GM13977 (cell line): Measurements from ENCODE around the gene TMCO4.

ENCODE experiments used
- DNase-seq: peaks from one replicate; pipeline ENCODE4 v3.0.0; 2012; ENCODE audit warnings: low spot score
- in situ Hi-C: fragments of 300-500 bp; cut with MboI; formaldehyde crosslinking; loops from one replicate; pipeline ENCODE4 v1.12.0; 2022; ENCODE audit warnings: low sequenced_read_pairs, low pct_unique_long_range_greater_than_20kb, mixed read lengths, inconsistent platforms; ENCODE audit not compliant: unreplicated experiment
- TF ChIP-seq, protein P1 (sequence below): IDR thresholded peaks from 2 replicates; pipeline ENCODE4 v1.5.1; 2012; ENCODE audit warnings: mild to moderate bottlenecking, control low read depth; ENCODE audit not compliant: insufficient read depth; ENCODE audit errors: extremely low read depth, missing control alignments

Gene TMCO4

DNA sequence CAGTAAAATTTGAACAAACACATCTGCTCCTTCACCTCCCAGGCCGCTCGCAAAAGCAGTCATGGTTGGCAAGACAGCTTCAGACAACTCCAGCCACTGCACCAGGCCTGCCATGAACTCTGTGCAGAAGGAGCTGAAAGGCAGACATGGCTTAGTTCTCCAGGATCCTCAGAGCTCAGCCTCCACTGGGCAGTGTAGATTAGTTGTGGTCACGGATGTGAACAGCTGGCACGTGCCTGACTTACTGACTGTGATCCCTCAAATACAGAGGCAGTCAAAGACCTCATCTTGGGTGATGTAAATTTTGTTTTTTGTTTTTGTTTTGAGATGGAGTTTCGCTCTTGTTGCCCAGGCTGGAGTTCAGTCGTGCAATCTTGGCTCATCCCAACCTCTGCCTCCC is 28.4 kb downstream of the TMCO4 start:
- in situ Hi-C loops, result no loop called here
- TF ChIP-seq, protein P1, sequence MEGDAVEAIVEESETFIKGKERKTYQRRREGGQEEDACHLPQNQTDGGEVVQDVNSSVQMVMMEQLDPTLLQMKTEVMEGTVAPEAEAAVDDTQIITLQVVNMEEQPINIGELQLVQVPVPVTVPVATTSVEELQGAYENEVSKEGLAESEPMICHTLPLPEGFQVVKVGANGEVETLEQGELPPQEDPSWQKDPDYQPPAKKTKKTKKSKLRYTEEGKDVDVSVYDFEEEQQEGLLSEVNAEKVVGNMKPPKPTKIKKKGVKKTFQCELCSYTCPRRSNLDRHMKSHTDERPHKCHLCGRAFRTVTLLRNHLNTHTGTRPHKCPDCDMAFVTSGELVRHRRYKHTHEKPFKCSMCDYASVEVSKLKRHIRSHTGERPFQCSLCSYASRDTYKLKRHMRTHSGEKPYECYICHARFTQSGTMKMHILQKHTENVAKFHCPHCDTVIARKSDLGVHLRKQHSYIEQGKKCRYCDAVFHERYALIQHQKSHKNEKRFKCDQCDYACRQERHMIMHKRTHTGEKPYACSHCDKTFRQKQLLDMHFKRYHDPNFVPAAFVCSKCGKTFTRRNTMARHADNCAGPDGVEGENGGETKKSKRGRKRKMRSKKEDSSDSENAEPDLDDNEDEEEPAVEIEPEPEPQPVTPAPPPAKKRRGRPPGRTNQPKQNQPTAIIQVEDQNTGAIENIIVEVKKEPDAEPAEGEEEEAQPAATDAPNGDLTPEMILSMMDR, result no peak
- no peak for DNase-seq

GRCh38 chr1:19770436-19771190 is 29.1 kb downstream of the TMCO4 start:
- no peak for DNase-seq
- in situ Hi-C loops, result no loop called here
- TF ChIP-seq, protein P1, result no peak

DNA sequence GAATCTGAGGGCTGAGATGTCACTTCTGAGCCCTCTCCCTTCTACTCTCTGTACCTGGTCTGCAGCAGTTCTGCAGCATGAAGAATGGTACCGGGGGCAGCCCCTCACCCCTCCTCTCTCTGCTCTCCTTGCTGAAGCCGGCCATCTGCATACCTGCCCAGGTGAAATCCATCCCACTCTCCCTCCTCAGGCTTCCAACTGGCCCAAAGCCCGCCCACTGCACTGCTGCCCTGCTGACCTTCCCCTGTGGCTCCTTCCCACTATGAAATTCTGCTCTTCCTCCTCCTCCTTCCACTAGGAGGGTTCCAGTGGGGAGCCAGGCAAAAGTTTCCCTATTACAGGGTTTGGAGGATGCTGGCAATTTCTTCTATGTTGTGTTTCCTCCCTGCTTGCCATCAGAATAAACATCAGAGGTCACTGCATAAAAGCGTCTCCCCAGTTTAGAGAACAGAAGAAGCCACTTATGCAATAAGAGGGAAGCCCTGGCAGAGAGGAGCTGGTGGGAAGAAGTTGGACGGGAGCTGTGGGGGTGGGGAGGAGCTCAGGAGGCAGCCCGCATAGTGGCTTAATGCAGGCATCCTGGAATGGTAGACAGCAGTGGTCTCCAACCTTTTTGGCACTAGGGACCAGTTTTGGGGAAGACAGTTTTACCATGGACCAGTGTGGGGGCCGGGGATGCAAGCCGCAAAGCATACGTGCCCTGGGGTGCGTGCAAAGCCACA is 30.3 kb downstream of the TMCO4 start:
- DNase-seq, result no peak
- in situ Hi-C loops, result no loop called here
- TF ChIP-seq, protein P1, result no peak

GRCh38 chr1:19768353-19769210 is 31.1 kb downstream of the TMCO4 start:
- TF ChIP-seq, protein P1, result no peak

GRCh38 chr1:19765623-19766022 is 34.1 kb downstream of the TMCO4 start:
- no peak for DNase-seq
- in situ Hi-C loops, result no loop called here
- TF ChIP-seq, protein P1, result no peak

More at GRCh38 chr1:19768353-19769210, 31.1 kb downstream of the TMCO4 start:
- in situ Hi-C loops, result no loop called here
- no peak for DNase-seq

DNA sequence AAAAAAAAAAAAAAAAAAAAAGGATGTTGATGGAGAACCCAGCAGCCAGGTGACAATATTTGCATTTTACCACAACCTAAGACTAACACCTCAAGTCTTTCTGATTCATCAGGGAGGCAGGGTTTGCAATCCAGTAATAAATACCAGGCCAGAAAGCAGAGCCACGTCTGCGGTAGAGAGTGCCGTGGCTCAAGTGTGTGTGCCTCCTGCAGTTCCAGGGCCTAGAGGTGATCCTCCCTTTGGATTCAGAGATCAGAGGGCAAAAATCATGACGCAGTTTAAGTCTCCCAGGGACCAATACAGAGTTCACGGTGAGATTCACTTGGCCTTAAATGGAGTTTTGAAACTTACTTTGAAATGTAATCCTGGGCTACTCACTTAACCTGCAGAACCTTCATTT is 34.9 kb downstream of the TMCO4 start:
- DNase-seq, result no peak
- in situ Hi-C loops, result no loop called here
- TF ChIP-seq, protein P1, result no peak
